Stimulated activated CD4-positive, alpha-beta T cell treated with anti-CD3 and anti-CD28 coated beads, Interleukin-15, amount 100 ng/mL, for 1 hour (primary cell): ENCODE results near the gene BRD7.

Experiments used
- DNase-seq, 2 donors: peaks; one replicate each; pipeline ENCODE4 v3.0.0-alpha.2; 2020; ENCODE audit warnings: low read depth in 1 of 2, low spot score in 1 of 2

The BRD7 gene

GRCh38 chr16:50323335-50324011, 45.3 kb downstream of the BRD7 start:
- DNase-seq, result no peak

DNA sequence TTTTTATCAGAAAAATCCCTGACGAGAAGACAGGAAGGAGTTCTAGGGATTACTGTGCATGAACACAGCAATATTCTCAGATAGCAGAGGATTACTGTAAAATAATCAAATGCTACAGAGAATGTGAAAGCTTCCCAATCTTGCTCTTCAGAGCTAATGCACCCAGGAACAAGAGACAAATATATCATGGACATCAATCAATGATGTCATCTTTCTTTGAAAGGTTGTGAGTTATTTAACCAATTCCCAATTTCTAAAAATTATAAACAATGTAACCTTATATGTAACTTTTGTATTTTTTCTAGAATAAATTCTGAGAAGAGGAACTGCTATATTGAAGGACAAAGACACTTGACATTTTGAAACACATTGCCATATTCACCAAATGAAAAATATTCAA, 46.5 kb downstream of the BRD7 start:
- no peak for DNase-seq

DNA sequence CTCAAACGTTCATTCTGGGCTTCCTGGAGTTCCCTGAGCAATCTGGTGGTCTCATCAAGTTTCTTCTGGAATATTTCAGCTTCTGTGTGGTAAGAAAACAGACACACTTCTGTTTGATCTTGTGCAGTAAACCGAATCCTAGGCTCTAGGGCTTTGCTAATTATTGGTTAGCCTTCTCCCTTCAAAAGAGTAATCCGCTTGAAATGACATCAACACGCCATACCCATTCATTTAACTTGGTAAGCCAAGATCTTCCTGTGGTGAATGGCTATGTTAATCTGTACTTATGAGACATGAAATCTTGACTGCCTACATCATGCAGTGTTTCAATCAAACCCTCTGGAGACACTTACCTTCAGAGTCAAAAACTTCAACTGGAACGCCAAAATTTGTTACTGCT, 48.5 kb downstream of the BRD7 start:
- no peak for DNase-seq

DNA sequence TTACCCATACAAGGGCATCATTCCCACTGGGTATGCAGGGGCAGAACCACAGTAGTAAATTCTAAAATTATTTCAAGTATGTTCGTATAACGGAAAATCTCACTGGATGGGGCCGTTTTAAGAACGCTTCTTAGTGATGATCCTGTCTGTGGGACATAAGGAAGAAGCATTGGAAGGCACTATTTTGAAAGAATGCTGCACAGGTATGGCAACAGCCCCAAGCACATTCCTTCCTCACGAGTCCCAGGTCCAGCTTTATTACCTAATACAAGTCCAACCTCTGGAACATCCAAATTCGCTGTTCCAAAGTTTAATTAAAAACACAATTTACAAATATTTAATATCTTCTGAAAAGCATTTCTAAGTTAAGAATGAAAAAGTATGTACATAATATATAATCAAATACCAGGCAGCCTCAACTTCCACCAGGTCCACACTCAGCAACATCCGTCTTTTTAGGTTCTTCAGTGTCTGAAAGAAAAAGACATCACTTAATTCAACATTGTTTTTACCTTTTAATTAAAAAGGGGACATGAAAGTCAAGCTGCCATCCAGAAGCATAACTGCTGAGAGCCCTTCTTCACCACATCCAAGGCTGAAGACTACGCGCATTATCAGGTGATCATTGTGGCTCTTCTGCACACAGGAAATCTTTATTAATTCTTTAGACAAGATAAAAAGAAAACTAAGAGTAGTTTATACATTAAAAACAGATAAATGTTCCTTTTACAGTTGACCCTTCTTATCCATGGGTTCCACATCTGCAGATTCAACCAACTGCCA, 49.8 kb downstream of the BRD7 start:
- no peak for DNase-seq

DNA sequence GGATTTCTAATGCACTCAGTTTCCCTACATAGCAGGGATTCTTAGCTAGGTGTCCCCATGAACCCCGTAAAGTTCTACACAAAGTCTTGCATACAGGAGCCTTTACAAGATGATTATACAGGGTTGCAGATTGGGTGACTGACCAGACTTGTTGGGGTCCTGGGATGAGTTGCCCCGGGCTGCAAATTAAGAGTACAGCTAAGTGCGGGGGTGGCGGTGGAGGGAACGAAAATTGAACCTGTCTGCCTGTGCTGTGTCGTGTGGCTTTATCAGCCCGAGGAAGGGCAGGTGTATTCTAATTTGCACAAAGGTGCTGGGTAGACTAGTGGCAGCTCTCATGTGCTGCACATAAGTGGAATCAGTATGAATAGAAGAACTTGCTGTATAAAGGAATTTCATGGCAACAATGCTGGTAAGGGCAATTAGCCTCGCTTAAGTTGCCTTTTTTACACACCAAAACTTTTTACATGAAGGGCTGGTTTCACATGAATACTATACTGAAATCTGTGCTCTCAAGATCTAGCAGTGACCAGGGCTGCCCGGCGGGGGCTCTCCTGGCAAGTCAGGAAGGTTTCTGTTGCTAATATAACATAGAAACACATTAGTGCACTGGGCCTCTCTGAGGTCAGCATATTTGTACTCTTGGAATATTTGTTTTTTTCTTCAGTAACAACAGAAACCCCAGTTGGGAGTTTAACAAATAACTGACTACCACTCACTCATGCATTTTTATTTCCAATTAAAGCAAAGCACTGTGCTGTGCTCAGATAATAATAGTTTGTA, 51.7 kb downstream of the BRD7 start:
- DNase-seq, result no peak

GRCh38 chr16:50316102-50316847, 52.5 kb downstream of the BRD7 start:
- DNase-seq, result no peak

GRCh38 chr16:50315346-50315997, 53.3 kb downstream of the BRD7 start:
- DNase-seq, result no peak

- no peak for DNase-seq
These were observed 54.1 kb downstream of the BRD7 start for GRCh38 chr16:50314665-50315064.

- DNase-seq, result peak in 1 of 2 donors; percentile 13
These were observed 55.0 kb downstream of the BRD7 start for GRCh38 chr16:50313596-50314478.

- DNase-seq, result no peak
These were observed 56.8 kb downstream of the BRD7 start for GRCh38 chr16:50311891-50312501.

- DNase-seq, result no peak
These were observed 57.7 kb downstream of the BRD7 start for GRCh38 chr16:50311134-50311528.

DNA sequence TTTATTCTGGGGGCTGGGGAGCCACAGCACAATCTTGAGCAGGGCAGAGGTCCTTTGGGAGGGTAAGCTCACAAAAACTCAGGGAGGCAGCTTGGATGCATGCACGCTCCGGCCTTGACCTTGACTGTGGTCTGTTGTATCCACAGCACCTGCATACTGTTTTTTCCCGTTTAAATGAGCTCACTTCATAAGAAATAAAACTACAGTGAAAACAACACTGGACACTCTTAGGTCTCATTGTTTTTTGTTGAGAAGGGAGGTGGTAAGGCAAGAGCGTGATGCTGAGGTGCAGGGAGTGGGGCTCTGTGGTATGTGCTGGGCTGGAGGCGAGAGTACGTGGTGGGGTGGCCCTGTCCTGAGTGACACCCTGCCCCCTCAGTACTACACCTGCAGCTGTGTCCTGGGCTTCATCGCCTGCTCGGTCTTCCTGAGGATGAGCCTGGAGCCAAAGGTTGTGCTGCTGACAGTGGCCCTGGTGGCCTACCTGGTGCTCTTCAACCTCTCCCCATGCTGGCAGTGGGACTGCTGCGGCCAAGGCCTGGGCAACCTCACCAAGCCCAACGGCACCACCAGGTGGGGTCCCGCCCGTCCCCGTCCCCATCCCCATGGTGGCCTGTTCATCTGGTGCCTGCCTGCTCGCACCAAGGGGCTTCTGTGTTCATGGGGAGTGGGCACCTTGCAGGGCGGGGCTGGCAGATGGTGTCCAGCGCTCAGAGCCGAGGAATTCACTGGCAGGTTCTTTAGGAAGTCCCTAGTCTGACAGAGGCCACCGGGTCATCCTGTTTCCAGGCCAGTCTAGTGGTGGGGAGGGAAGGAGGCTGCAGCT, 58.3 kb downstream of the BRD7 start:
- no peak for DNase-seq

DNA sequence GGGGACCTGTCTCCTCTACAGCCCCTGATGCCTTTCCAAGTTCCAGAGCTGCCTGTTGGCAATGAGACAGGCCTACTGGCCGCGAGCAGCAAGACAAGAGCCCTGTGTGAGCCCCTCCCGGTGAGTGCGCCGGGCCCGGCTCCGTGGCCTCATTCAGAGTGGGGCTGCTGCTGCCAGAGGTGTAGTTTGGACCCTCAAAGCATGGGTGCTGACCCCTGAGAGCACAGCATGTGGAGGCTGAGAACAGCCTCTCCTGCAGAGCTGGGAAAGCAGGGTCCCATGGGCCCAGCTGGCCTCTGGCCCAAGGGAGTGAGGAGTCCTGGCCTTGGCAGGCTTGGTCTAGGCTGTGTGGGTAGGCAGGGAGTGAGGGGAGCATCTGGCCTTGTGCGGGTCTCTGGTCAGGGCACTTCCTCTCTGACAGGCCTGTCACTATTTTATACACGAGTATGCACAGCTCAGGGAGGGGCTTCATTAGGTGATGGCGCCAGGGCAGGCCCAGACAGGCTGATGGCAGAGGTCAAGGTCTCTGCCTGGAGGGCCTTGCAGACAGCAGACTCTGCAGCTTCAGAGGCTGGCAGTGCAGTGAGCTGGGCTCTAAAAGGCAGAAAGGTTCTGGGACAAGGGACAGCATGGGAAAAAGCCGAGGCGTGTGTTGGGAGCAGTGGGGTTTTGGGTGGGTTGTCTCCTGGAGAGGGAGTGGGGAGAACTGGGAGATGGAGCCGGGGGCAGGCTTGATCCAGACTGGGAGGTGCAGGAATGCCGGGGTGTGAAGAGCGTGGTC, 59.1 kb downstream of the BRD7 start:
- no peak for DNase-seq

DNA sequence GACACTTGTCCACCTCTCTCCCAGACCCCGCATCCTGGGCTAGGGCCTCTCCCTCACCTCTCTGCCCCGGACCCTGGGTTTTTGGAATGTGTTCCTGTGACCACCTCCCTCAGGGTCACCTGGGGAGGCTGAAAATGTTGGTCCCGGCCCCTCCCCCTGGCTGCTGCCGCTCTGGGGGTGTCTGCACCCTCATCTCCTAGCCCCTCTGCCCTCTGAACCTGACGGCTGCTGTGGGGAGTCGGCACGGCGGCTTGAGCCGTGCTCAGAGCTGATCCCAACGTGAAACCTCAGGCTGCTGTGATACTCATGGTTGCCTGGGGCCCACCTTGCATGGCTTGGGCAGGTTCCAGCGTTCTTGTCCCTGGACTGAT, 59.6 kb downstream of the BRD7 start:
- no peak for DNase-seq

DNA sequence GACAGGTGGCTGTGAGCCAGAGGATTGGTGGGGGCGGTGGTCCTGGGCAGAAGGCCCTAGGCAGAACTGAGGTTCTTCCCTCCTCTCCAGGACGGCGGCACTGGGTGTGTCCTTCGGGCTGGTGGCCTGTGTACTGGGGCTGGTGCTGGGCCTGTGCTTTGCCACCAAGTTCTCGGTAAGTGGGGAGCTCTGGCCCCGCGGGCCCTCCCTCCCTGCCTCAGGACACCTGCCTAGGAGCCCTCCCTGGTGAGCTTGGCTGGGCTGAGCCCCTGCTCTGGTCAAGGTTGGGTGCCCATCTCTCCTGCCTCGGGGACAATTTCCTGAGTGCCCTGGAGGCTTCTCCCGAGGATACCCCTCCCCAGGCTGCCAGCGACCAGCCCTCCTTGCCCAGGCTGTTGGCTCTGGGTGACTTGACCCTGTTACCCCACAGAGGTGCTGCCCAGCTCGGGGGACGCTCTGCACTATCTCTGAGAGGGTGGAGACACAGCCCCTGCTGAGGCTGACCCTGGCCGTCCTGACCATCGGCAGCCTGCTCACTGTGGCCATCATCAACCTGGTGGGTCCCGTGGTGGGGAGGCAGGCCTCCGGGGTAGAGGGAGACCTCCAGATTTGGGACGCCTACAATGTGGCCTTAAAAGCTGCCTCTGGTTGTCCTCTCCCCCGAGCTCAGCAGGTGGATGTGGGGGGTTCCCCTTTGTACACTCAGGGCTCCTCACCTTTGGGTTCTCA, 60.4 kb downstream of the BRD7 start:
- no peak for DNase-seq

DNA sequence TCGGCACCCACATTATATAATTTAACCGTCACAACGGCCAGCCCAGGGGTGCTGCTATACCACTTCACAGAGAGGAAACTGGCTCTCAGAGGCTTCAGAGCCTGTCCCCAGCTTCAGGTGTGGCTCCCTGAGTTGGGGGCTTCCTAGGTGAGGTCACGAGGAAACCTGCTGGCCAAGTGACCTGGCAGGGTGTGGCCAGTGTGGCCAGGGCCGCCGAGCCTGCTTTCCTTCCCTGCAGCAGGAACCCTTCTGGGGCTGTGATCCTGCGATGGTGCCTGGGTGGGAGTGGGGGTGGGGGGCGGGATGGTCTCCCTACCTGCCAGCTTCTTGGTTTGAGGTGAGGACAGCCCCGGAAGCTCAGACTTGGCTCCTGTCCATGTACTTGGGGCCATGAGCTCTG, 62.5 kb downstream of the BRD7 start:
- DNase-seq, result no peak

GRCh38 chr16:50305441-50306061, 63.2 kb downstream of the BRD7 start:
- DNase-seq, result no peak
